PFSK-1 (cell line): ENCODE results near the gene FOS.

ENCODE experiments used
- POLR2AphosphoS5 ChIP-seq: IDR thresholded peaks from 2 replicates; pipeline ENCODE4 v1.6.1; 2012; ENCODE audit warnings: low read depth, mild to moderate bottlenecking, control low read depth, low read length, moderate library complexity
- TAF1 ChIP-seq: IDR thresholded peaks from 2 replicates; pipeline ENCODE4 v1.6.1; 2012; ENCODE audit warnings: low read length, control low read depth, borderline replicate concordance; ENCODE audit not compliant: insufficient read depth

- no peak for TF ChIP-seq TAF1
- no peak for TF ChIP-seq POLR2AphosphoS5
Observed at GRCh38 chr14:75273272-75274049, 5.2 kb upstream of the FOS start.
